OCI-LY3 (cell line): Measurements from ENCODE around the gene COX7A2L.

Experiments used
- H2AFZ ChIP-seq: fragments of 200-600, 300-600 bp; shearing (Covaris generic); 2 replicates; pipeline ENCODE4 v1.6.0; 2014; ENCODE audit warnings: antibody characterized with exemption, low read depth, low read length
- H3K27ac ChIP-seq: fragments of 200-600, 300-600 bp; sonication (generic); 2 replicates; pipeline ENCODE4 v1.5.1; 2014; ENCODE audit warnings: mild to moderate bottlenecking, low read length, moderate library complexity, mixed read lengths
- H3K27me3 ChIP-seq: fragments of 200-600, 300-600 bp; sonication (generic); 2 replicates; pipeline ENCODE4 v1.6.1; 2014; ENCODE audit warnings: low read depth, low read length, mixed read lengths
- H3K36me3 ChIP-seq: fragments of 200-600, 300-600 bp; sonication (generic); replicated peaks from 2 replicates; pipeline ENCODE3; 2014; ENCODE audit warnings: low read depth, low read length, mixed read lengths
- H3K4me1 ChIP-seq: fragments of 300-600, 200-600 bp; sonication (generic); 2 replicates; pipeline ENCODE4 v1.6.1; 2014; ENCODE audit warnings: low read length, mixed read lengths
- H3K4me2 ChIP-seq: fragments of 200-600, 300-600 bp; sonication (generic); 2 replicates; pipeline ENCODE4 v1.6.1; 2014; ENCODE audit warnings: low read length, mixed read lengths
- H3K4me3 ChIP-seq: fragments of 300-600, 200-600 bp; sonication (generic); 2 replicates; pipeline ENCODE4 v1.5.1; 2014; ENCODE audit warnings: antibody characterized with exemption, mild to moderate bottlenecking, low read length, moderate library complexity
- H3K79me2 ChIP-seq: fragments of 300-600, 200-600 bp; shearing (Covaris generic); 2 replicates; pipeline ENCODE4 v1.6.1; 2014; ENCODE audit warnings: mild to moderate bottlenecking, low read length, mixed read lengths
- H3K9ac ChIP-seq: fragments of 300-600, 200-600 bp; shearing (Covaris generic); 2 replicates; pipeline ENCODE4 v1.6.0; 2014; ENCODE audit warnings: mild to moderate bottlenecking, low read length, moderate library complexity
- H3K9me3 ChIP-seq: fragments of 200-600, 300-600 bp; shearing (Covaris generic); 2 replicates; pipeline ENCODE4 v1.6.1; 2014; ENCODE audit warnings: low read length, mixed read lengths; ENCODE audit not compliant: insufficient read depth
- H4K20me1 ChIP-seq: fragments of 200-600, 300-600 bp; sonication (generic); 2 replicates; pipeline ENCODE4 v1.6.1; 2016; ENCODE audit warnings: low read length, mixed read lengths; ENCODE audit not compliant: insufficient read depth
- EZH2phosphoT487 ChIP-seq: fragments of 200-600 bp; shearing (Covaris generic); IDR thresholded peaks from 2 replicates; pipeline ENCODE4 v1.6.1; 2018; ENCODE audit warnings: antibody characterized with exemption, mixed run types, low read depth
- TF ChIP-seq, protein P1 (sequence below): fragments of 200-600, 300-600 bp; sonication (generic); IDR thresholded peaks from 2 replicates; pipeline ENCODE4 v1.5.1; 2014; ENCODE audit warnings: antibody characterized with exemption, low read length, low read depth

Gene COX7A2L

DNA sequence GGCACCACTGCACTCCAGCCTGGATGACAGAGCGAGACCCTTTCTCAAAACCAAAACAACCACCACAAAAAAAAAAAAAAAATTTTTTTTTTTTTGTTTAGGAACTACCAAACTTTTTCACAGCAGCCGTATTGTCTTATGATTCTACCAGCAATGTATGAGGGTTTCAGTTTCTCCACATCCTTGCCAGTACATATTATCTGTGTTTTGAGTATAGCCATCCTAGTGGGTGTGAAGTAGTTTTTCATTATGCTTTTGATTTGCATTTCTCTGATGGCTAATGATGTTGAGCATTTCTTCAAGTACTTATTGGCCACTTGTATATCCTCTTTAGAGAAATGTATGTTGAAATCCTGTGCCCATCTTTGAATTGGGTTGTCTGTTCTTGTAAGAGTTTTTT is 51.7 kb downstream of the COX7A2L start:
- Histone ChIP-seq H4K20me1 (no peaks in the 10 kb centered on the region), H3K36me3 (peaks cover 7% of the 10 kb centered on the region)
- TF ChIP-seq, protein P1, sequence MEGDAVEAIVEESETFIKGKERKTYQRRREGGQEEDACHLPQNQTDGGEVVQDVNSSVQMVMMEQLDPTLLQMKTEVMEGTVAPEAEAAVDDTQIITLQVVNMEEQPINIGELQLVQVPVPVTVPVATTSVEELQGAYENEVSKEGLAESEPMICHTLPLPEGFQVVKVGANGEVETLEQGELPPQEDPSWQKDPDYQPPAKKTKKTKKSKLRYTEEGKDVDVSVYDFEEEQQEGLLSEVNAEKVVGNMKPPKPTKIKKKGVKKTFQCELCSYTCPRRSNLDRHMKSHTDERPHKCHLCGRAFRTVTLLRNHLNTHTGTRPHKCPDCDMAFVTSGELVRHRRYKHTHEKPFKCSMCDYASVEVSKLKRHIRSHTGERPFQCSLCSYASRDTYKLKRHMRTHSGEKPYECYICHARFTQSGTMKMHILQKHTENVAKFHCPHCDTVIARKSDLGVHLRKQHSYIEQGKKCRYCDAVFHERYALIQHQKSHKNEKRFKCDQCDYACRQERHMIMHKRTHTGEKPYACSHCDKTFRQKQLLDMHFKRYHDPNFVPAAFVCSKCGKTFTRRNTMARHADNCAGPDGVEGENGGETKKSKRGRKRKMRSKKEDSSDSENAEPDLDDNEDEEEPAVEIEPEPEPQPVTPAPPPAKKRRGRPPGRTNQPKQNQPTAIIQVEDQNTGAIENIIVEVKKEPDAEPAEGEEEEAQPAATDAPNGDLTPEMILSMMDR = no peak
- no peak for TF ChIP-seq EZH2phosphoT487

DNA sequence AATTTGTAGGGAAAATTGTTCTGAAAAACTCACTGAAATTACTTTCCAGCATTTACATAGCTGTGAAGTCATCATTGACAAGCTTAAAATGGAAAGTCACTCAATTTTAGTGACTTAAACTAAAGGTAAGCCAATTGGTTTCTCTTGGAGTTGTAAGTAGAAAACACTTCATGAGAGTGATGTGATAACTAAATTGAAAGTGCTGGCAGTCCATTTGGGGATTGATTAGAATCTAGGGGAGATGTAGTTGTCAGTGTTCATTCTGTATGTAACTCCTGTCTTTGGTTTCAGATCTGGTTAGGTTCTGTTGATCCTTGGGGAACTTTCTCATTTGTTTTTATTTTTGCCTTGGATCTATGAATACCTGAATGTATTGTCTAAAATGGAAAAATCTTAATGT is 53.8 kb downstream of the COX7A2L start:
- Histone ChIP-seq H3K4me3 (no peak overlapping the region), H3K4me2 (no peak overlapping the region), H3K36me3 (peaks cover 18% of the 10 kb centered on the region), H4K20me1 (no peaks in the 10 kb centered on the region), H2AFZ (no peak overlapping the region), H3K9me3 (no peaks in the 10 kb centered on the region), H3K27me3 (no peaks in the 10 kb centered on the region), H3K4me1 (no peaks in the 10 kb centered on the region), H3K27ac (no peak overlapping the region), H3K79me2 (no peaks in the 10 kb centered on the region), H3K9ac (no peak overlapping the region)
- TF ChIP-seq, protein P1 = no peak
- no peak for TF ChIP-seq EZH2phosphoT487

More for the DNA sequence above, 51.7 kb downstream of the COX7A2L start:
- Histone ChIP-seq H3K27me3 (no peaks in the 10 kb centered on the region), H3K4me2 (no peak overlapping the region), H3K4me3 (no peak overlapping the region), H2AFZ (no peak overlapping the region), H3K9me3 (no peaks in the 10 kb centered on the region), H3K4me1 (no peaks in the 10 kb centered on the region), H3K79me2 (no peaks in the 10 kb centered on the region), H3K27ac (no peak overlapping the region), H3K9ac (no peak overlapping the region)

DNA sequence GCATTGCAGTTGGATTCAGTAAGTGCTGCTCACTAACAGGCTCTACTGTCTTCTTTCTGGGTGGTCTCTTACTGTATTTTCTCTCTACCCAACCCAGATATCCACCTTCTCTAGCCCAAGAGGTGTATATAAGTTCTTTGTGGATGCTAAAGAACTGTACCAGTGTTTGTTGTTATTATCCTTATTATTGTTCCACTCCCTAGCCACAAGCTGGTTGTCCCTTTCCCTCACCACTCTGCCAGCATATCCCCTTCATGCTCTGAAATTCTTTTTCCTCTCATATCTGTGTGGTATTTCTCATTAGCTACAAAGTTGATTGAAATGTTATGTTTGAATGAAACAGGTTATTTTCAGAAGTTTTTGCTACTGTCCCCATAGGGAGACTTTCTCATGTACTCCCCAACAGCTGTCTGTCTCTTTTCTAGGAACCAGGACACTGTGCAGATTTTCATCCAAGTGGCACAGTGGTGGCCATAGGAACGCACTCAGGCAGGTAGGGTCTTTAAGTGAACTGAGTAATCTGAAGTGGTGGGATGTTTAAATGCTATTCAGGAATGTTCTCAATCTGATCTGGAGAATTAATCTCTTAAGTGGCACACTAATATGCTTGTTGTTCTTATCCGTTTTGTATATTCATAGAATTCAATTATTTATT is 56.8 kb downstream of the COX7A2L start:
- no peak overlapping the region for H3K27ac ChIP-seq
- H3K4me3 ChIP-seq = no peak overlapping the region
- no peak overlapping the region for H3K9ac ChIP-seq
- no peak overlapping the region for H3K4me2 ChIP-seq
- H3K27me3 ChIP-seq = no peaks in the 10 kb centered on the region
- peaks cover 21% of the 10 kb centered on the region for H3K36me3 ChIP-seq
- no peaks in the 10 kb centered on the region for H3K9me3 ChIP-seq
- H4K20me1 ChIP-seq = no peaks in the 10 kb centered on the region
- TF ChIP-seq, protein P1 = no peak
- TF ChIP-seq EZH2phosphoT487 = no peak
- no peaks in the 10 kb centered on the region for H3K79me2 ChIP-seq
- no peaks in the 10 kb centered on the region for H3K4me1 ChIP-seq
- H2AFZ ChIP-seq = no peak overlapping the region

DNA sequence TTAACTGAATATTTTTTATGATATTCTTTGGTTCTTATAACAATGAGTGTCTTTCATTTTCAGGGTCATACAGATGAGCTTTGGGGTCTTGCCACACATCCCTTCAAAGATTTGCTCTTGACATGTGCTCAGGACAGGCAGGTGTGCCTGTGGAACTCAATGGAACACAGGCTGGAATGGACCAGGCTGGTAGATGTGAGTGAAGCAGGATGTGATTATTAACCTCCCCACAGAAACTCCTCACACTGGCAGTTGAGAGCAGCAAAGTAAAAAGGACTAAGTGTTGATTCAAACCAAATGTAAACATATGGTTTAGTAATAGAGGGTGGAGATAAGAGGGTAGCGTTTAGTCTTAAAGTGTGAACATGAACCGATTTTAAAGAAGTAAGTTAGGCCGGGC is 57.8 kb downstream of the COX7A2L start:
- Histone ChIP-seq H3K9ac (no peak overlapping the region), H3K27me3 (no peaks in the 10 kb centered on the region), H4K20me1 (no peaks in the 10 kb centered on the region), H3K9me3 (no peaks in the 10 kb centered on the region), H3K27ac (no peak overlapping the region), H3K4me2 (no peak overlapping the region), H3K36me3 (peaks cover 29% of the 10 kb centered on the region), H3K4me1 (no peaks in the 10 kb centered on the region), H3K79me2 (no peaks in the 10 kb centered on the region), H2AFZ (no peak overlapping the region), H3K4me3 (no peak overlapping the region)
- TF ChIP-seq, protein P1 = no peak
- no peak for TF ChIP-seq EZH2phosphoT487
